GM12801 (cell line): ENCODE results near the gene LEFTY1.

Experiments used
- CTCF ChIP-seq: IDR thresholded peaks from one replicate; pipeline ENCODE4 v1.5.1; 2011; ENCODE audit warnings: control low read depth; ENCODE audit not compliant: insufficient read length; ENCODE audit errors: extremely low read depth

LEFTY1 gene

GRCh38 chr1:225882694-225883615 lies 6.0 kb downstream of the LEFTY1 start:
- no peak for TF ChIP-seq CTCF

- TF ChIP-seq CTCF: no peak
Observed at GRCh38 chr1:225881959-225882693, 6.8 kb downstream of the LEFTY1 start, which contains the start of gene TMEM63A. Gene TMEM63A (minus strand): TSS chr1:225882380. CDS start chr1:225877580, 4,800 bp downstream.

DNA sequence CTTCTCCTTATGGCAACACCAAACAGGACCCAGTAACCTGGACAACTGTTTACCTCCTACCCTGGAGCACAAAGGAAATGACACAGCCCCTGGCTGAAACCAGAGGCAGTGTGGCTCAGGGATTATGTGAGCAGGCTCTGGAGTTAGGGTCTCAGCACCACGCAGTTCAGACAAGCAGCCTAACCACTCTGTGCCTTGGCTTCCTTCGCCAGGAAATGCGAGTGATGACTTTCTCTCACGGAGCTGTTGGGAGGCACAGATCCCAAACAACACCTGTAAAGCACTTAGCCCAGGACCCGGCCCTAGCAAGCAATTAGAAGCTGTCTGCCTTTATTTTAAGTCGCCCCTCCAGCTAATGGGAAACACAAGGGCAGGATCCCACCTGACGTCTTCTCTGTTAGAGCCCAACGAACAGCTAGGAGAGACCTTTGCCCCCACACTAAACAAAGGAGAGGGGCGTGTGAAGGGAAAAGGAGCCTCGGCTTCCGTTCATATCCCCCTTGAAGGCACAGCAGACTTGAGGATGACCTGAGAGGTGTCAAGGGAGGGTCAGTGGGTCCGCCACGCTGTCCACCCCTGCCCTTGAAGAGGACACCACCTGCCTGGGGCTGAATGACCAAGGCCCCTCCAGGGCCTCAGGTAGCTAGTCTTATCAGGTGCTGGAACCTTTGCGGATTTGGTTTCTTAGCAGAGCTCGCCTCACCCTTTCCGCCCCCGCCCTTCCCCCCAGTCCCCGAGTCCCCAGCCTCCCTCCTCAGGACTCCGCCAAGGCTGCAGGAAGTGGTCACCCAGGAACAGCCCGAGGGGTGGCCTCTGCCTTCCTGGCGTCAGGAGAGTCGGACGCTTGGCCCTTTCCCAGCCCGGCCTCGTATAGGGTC lies 7.6 kb downstream of the LEFTY1 start:
- TF ChIP-seq CTCF: no peak

DNA sequence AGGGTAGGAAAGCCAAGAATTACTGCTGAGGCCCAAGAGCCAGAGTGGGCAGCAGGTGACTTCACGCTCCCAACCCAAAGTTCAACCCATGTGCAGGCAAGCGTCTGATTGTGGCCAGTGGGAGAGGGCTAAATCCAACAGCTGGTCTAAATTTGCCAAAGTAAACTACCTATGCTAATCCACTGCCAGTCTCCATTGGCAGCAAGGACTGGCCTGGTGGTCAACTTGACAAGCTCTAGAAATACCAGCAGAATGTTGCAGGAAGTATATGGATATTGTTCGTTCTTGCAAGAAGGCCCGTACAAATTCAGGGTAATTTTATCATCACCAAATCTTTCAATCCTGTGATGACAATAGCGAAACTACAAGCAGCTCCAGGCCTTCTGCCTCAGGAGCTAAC lies 8.3 kb downstream of the LEFTY1 start:
- no peak for TF ChIP-seq CTCF

DNA sequence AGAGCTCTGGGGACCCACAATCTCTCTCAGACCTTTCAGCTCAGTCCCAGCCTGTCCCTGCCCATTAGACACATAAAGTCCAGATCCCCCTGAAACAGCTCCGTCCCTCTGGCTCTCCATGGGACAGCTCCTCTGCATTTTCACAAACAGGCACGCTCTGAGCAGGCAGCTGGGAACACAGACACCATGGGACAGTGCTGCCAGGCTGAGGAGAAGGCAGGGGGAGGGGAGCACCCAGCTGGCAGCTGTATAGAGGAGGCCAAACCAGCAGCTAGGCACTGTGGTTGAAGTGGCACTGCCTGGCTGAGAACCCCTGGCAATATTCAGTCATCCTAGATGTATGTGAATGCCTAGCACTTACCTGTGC lies 8.7 kb downstream of the LEFTY1 start:
- TF ChIP-seq CTCF: no peak

- no peak for TF ChIP-seq CTCF
Observed at GRCh38 chr1:225879521-225880221, 9.3 kb downstream of the LEFTY1 start.
